GM19452 (cell line): Measurements from ENCODE around the gene HS6ST1.

ENCODE experiments used
- ATAC-seq: cut with Tn5 transposase; IDR thresholded peaks from one replicate; pipeline ENCODE4 v1.9.1; 2021; ENCODE audit not compliant: unreplicated experiment

Gene HS6ST1

DNA sequence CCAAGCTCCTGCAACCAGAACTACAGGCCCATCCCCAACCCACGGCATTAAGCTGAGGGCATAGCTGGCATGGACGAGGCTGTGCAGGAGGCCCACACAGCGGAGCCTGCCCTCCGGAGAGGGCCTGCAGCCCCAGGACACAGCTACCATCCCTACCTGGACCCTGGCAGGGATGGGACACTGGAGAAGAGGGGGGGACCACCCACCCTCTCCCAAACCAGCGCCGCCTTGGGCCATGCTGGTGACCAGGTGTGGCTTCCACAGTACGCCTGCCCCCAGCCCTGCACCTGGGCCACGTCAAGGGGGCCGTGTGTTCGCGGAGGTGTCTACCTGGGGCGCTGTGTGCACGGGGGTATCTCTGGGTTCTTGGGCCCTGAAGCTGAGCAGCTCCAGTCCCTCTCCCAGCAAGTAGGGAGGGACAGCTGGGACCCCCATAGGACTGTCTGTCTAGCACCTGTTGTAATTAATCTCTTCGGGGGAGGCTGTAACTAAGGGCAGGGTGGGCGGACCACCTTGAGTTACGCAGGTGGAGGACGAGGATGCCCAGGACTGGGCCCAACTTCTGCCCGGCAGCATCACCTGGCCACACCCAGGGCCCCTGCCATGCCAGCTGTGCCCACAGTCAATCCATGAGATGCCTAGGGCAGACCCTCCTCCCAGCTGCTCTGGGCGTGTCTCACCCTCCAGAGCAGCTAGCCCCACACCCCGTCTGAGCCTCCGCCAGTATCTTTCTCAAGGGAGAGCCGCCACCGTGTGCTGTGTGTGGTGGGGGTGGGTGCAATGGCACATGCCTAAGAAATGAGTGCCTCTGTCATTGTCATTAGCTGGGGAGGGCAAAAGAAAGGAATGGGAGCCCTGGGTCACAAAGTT is 18.3 kb downstream of the HS6ST1 start:
- no peak for ATAC-seq

- ATAC-seq = no peak
Measured at GRCh38 chr2:128299628-128300027, 19.0 kb downstream of the HS6ST1 start.

GRCh38 chr2:128298846-128299507 is 19.7 kb downstream of the HS6ST1 start:
- ATAC-seq = no peak

GRCh38 chr2:128298286-128298685 is 20.4 kb downstream of the HS6ST1 start:
- no peak for ATAC-seq

GRCh38 chr2:128293870-128294455 is 24.7 kb downstream of the HS6ST1 start:
- no peak for ATAC-seq

GRCh38 chr2:128293426-128293755 is 25.3 kb downstream of the HS6ST1 start:
- ATAC-seq = no peak

GRCh38 chr2:128292599-128293425 is 25.9 kb downstream of the HS6ST1 start:
- ATAC-seq = no peak

DNA sequence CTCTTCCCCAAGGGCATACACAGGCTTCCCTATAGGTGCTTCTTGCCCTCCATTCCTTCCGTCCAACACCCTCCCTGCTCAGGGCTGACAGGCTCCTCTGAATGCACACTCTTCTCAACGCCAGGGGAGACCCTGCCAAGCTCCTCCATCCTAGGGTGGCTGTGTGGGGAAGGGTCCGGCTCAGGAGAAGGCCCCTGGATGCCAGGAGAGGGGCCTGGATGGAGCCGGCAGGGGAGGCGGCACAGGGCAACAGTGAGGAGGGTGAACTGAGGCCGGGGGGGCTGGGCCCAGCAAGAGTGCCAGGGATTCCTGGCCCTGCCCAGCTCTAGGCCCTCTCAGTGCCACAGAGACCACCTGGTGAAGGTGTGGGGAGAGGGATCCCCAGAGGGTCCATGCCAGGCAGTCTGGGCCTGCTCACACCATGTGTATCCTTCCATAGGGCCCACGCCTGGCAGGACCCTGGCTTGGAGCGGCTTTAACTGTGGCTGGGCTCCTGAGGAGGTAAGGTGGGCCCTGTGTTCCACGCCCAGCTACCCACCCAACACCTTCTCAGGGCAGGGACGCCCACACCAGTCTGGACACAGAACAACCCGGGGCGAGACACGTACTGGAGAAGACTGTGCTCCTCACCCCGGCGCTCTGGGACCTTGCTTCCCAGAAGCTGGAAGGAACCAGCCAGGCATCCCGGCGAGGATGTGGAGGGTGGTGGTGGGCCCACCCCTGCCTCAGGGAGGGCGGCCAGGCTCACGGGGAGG is 26.6 kb downstream of the HS6ST1 start:
- no peak for ATAC-seq

GRCh38 chr2:128291161-128291843 is 27.4 kb downstream of the HS6ST1 start:
- ATAC-seq = no peak

GRCh38 chr2:128290356-128290755 is 28.3 kb downstream of the HS6ST1 start:
- no peak for ATAC-seq

DNA sequence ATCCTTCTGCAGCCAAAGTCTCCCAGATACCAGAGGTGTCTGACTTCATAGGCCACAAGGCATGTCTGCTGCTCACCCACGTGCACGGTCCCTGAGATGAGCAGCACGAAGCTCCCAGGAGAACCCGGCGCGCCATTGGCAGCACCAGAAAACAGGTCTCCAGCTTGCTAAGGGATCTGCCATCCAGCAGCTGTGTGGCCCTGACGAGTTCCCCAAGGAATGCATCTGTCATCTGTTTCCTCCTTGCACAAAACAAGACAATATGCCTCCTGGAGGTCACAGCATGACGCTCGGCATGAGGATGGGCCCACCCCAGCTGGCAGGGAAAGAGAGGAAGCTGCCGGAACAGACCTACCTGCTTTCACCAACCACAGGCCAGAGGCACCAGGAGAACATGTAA is 29.2 kb downstream of the HS6ST1 start:
- no peak for ATAC-seq

- no peak for ATAC-seq
Measured at GRCh38 chr2:128288781-128289180, 29.9 kb downstream of the HS6ST1 start.

GRCh38 chr2:128287780-128288735 is 30.6 kb downstream of the HS6ST1 start:
- no peak for ATAC-seq

DNA sequence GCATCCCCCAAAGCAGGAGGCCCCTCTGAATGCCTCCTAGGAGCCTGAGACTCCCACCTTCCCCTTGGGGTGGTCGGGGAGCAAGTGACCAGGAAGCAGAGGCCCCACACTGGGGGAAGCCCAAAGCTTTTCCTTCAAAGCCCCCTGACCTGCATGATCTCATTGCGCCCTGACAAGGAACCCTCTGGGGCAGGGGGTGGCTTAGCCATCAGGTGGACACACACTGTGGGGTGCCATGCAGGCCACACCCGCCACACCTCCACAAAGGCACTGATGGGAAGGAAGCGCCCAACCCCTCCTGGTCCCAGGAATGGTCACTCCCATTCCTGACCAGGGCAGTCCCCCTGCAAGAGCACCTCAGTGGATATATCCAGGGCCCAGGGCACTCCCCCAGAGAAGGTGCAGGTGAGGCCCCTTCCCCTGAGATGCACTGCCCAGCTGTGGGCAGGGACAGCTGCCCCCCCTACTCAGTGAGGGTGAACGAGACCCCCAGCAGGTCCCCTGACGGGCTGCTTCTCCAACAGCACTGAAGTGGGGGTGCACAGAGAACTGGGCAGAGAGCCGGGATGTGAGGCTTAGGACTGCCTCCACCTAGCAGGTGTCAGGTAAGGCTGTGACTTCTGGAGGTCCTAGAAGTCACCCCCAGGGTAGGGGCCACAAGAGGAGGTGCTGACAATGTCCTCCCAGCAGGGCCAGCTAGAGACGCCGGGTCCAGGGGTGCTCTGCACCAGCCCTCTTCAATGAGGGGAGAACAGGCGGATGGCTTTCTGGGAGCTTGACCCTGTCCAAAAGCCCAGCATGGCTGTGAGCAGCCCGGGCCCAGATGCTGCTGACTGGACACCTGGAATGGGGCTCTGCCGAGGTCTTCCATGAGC is 31.5 kb downstream of the HS6ST1 start:
- no peak for ATAC-seq

GRCh38 chr2:128286011-128286721 is 32.5 kb downstream of the HS6ST1 start:
- ATAC-seq = no peak

- no peak for ATAC-seq
Measured at GRCh38 chr2:128285329-128285931, 33.2 kb downstream of the HS6ST1 start.

GRCh38 chr2:128284841-128285240 is 33.8 kb downstream of the HS6ST1 start:
- ATAC-seq = no peak
